BE2C (cell line): ENCODE data around the gene ASCC3.

Experiments
- DNase-seq: peaks from one replicate; pipeline ENCODE4 v3.0.0-alpha.2; 2020
- H3K27me3 ChIP-seq: fragments of 250-450 bp; sonication (Bioruptor Pico); 2 replicates; pipeline ENCODE4 v1.5.1; 2020; ENCODE audit warnings: mild to moderate bottlenecking
- H3K36me3 ChIP-seq: fragments of 250-450 bp; sonication (Bioruptor Pico); 2 replicates; pipeline ENCODE4 v1.5.1; 2020; ENCODE audit warnings: mild to moderate bottlenecking
- H3K4me1 ChIP-seq: fragments of 250-450 bp; sonication (Bioruptor Pico); 2 replicates; pipeline ENCODE4 v1.5.1; 2020
- H3K4me3 ChIP-seq: 2 replicates; pipeline ENCODE4 v1.5.1; 2011; ENCODE audit warnings: low read depth, low read length
- H3K9me3 ChIP-seq: fragments of 250-450 bp; sonication (Bioruptor Pico); 2 replicates; pipeline ENCODE4 v1.5.1; 2020
- TF ChIP-seq, protein P1 (sequence below): IDR thresholded peaks from 2 replicates; pipeline ENCODE4 v1.5.1; 2012; ENCODE audit warnings: mild to moderate bottlenecking, low read depth, low read length

ASCC3 gene

DNA sequence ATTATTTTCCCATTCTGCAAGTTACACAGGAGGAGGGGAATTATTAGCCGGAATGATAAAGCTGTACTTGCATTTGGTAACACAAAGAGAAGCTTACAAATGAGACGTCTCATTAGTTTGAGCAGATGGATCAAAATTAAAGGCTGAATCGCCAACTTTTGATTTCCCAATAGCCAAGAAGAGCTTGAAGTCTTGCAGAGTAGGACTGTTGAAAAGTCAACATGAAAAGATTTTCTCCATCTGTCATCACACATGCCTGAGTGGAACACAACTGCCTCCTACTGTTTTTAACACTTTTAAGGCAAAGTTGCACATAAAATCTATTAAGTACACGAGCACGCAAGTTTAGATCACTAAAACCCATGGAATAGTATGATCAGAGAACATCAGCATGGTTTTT is 176.2 kb downstream of the ASCC3 start:
- no peaks in the 10 kb centered on the region for H3K36me3 ChIP-seq
- no peak overlapping the region for H3K4me3 ChIP-seq
- no peaks in the 10 kb centered on the region for H3K27me3 ChIP-seq
- no peaks in the 10 kb centered on the region for H3K9me3 ChIP-seq
- no peaks in the 10 kb centered on the region for H3K4me1 ChIP-seq
- DNase-seq, result no peak
- TF ChIP-seq, protein P1, sequence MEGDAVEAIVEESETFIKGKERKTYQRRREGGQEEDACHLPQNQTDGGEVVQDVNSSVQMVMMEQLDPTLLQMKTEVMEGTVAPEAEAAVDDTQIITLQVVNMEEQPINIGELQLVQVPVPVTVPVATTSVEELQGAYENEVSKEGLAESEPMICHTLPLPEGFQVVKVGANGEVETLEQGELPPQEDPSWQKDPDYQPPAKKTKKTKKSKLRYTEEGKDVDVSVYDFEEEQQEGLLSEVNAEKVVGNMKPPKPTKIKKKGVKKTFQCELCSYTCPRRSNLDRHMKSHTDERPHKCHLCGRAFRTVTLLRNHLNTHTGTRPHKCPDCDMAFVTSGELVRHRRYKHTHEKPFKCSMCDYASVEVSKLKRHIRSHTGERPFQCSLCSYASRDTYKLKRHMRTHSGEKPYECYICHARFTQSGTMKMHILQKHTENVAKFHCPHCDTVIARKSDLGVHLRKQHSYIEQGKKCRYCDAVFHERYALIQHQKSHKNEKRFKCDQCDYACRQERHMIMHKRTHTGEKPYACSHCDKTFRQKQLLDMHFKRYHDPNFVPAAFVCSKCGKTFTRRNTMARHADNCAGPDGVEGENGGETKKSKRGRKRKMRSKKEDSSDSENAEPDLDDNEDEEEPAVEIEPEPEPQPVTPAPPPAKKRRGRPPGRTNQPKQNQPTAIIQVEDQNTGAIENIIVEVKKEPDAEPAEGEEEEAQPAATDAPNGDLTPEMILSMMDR, result no peak

DNA sequence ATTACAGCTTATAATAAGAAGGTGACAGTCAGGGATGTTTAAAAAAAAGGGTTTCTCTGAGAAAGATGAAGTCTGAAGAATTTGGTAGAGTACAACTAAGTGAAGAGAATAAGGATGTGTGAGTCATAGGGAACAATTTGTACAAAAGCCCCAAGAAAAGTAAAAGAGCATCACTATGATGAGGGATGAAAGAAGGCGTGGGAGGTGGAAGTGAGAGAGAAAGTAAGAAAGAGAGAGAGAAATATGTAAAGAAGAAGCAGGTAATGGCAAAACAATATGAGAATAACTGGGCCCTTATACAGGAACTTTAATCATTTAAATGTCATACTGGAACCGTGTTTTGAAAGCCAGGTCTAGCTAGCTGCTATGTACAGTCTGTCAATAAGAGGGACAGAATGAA is 179.4 kb downstream of the ASCC3 start:
- no peaks in the 10 kb centered on the region for H3K36me3 ChIP-seq
- TF ChIP-seq, protein P1, result no peak
- no peaks in the 10 kb centered on the region for H3K27me3 ChIP-seq
- no peak for DNase-seq
- no peaks in the 10 kb centered on the region for H3K4me1 ChIP-seq
- no peak overlapping the region for H3K4me3 ChIP-seq
- no peaks in the 10 kb centered on the region for H3K9me3 ChIP-seq

DNA sequence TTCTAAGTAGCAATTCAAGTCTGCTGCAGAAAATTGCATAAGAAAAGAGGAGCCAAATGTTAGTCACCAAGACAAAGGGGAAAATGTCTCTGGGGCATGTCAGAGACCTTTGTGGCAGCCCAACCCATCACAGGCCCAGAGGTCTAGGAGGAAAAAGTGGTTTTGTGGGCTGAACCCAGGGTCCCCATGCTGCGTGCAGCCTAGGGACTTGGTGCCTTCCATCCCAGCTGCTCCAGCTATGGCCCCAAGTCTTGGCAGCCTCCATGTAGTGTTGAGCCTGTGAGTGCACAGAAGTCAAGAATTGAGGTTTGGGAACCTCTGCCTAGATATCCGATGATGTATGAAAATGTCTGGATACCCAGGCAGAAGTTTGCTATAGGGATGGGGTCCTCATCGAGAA is 181.1 kb downstream of the ASCC3 start:
- no peaks in the 10 kb centered on the region for H3K4me1 ChIP-seq
- H3K27me3 ChIP-seq, result no peaks in the 10 kb centered on the region
- no peaks in the 10 kb centered on the region for H3K36me3 ChIP-seq
- TF ChIP-seq, protein P1, result no peak
- no peaks in the 10 kb centered on the region for H3K9me3 ChIP-seq
- DNase-seq, result no peak
- H3K4me3 ChIP-seq, result no peak overlapping the region

DNA sequence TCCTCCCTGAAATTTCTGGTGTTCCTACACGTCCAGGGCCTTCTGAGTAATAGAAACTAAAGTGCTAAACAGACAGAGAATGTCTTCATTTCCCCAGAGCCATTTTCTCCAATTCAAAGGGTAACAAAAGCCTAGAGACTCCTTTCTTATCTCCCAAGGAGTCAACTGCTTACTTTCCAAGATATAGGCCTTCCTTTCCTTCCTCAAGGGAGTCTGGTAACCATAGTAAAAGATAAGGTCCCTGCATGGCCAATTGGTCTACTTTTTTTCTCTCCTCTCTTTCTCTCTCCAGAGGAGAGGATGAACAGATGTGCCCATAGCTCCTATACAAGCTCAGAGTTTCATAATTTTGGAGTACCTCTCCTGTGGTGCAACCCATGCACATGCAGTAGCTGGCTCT is 185.7 kb downstream of the ASCC3 start:
- Histone ChIP-seq H3K4me1 (no peaks in the 10 kb centered on the region), H3K27me3 (no peaks in the 10 kb centered on the region), H3K4me3 (no peak overlapping the region), H3K9me3 (no peaks in the 10 kb centered on the region), H3K36me3 (no peaks in the 10 kb centered on the region)
- DNase-seq, result no peak
- TF ChIP-seq, protein P1, result no peak

DNA sequence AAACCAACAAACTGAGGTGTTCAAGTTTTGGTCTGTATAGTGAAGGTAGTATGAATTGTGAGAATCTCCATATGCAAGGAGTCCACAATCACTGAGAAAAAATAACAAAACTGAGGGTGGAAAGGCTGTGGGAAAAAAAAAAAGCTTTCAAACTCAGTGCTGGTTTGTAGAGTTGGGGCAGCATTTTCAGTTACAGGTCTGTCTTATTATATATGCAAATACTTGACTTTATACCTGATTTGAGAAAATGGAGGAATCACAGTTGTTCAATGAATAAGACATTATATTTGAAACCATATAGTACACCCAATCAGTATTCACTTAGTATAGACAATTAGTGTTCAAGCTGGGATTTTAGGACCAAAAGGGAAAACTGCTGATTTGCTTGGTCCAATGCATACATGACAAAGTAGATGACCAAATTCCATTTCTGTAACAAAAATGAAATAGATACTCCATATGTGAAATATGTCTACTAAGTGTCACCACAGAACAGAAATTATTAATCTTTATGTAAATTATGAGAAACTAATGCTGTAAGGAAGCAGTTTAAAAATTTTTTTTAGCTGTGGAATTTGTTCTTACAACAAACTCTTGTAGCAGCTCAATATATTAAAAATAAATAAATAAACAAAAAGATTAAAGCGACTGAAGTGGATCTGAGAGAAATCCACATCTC is 187.7 kb downstream of the ASCC3 start:
- no peak overlapping the region for H3K4me3 ChIP-seq
- H3K4me1 ChIP-seq, result no peaks in the 10 kb centered on the region
- no peak for DNase-seq
- no peaks in the 10 kb centered on the region for H3K9me3 ChIP-seq
- H3K36me3 ChIP-seq, result no peaks in the 10 kb centered on the region
- no peaks in the 10 kb centered on the region for H3K27me3 ChIP-seq
- TF ChIP-seq, protein P1, result no peak

DNA sequence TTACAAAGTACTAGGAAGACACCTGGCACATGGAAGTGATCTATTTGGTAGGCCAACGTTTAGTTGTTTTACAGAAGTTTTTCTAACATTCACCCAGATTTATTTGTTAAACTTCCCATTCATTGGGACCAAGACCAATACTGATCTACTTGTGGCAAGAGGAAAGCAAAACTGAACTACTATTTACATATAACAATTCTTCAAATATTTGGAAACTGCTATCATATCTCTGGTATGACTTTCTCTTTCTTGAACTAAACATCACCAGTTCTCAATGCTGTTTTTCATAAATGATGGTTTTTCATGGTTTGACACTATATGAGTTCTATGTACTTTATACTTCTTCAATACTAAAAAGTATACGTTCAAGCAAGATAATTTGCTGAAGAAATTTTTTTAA is 189.2 kb downstream of the ASCC3 start:
- no peaks in the 10 kb centered on the region for H3K36me3 ChIP-seq
- H3K4me1 ChIP-seq, result no peaks in the 10 kb centered on the region
- TF ChIP-seq, protein P1, result no peak
- no peaks in the 10 kb centered on the region for H3K27me3 ChIP-seq
- no peak for DNase-seq
- no peak overlapping the region for H3K4me3 ChIP-seq
- H3K9me3 ChIP-seq, result no peaks in the 10 kb centered on the region
